Measurements from ENCODE around the gene GOLPH3. TPM values are rescaled to one million over a fixed set of nuclear protein-coding genes. Genes with fewer than 3 reads are reported as not detected.

The GOLPH3 gene
- total RNA-seq, 1 experiment from 2014 or later = 98.7 TPM

- Mint-ChIP-seq H3K27me3 (ENCODE audit: low read depth) (no peaks in the 10 kb centered on the region), H3K27ac (peak overlapping the region in 2 of 3 experiments; percentile 51 to 71; a peak in 2 of 7 replicates), H3K9me3 (peaks cover 1 to 3% of the 10 kb centered on the region in 2 experiments; a peak in 1 of 5 replicates), H3K4me1 (peaks cover 10 to 11% of the 10 kb centered on the region in 2 experiments), H3K36me3 (ENCODE audit: insufficient read depth in 1 of 3, low read depth in 3 of 3) (peaks cover 37 to 60% (median 47%) of the 10 kb centered on the region in 3 experiments), H3K4me3 (peak overlapping the region; percentile 27 to 29; a peak in 3 of 5 replicates)
- no peak overlapping the region for H3K23ac ChIP-seq (ENCODE audit: insufficient read length, low read depth, low read length)
- no peak overlapping the region for H2BK15ac ChIP-seq (ENCODE audit: low read depth, low read length)
- no peak overlapping the region for H2BK5ac ChIP-seq (ENCODE audit: insufficient read length, low read length)
- no peaks in the 10 kb centered on the region for H4K20me1 ChIP-seq (ENCODE audit: control insufficient read depth, insufficient read depth, insufficient read length)
- no peak overlapping the region for H4K5ac ChIP-seq (ENCODE audit: insufficient read length, low read depth, low read length)
- no peak overlapping the region for H3K56ac ChIP-seq (ENCODE audit: insufficient read length, low read depth, low read length)
- no peak for DNase-seq
- no peak for TF ChIP-seq CTCF (conservative IDR thresholded peaks at IDR 0.05)
- no CpG with 5 or more reads among the region's 5 CpGs for WGBS (ENCODE audit: extremely low coverage, insufficient read length, low lambda C conversion rate)
- no peaks in the 10 kb centered on the region for H3K4me1 ChIP-seq (ENCODE audit: insufficient read depth, low read length)
- H3K18ac ChIP-seq (ENCODE audit: insufficient read length, low read depth, low read length) = no peak overlapping the region
- H4K91ac ChIP-seq (ENCODE audit: insufficient read length, low read depth, low read length) = no peak overlapping the region
- no peak overlapping the region for H3K14ac ChIP-seq (ENCODE audit: insufficient read depth, low read length)
- H3T11ph ChIP-seq (ENCODE audit: low read length) = no peak overlapping the region
- H3K9ac ChIP-seq (ENCODE audit: extremely low read depth, insufficient read length, low read length) = no peak overlapping the region
- no peak overlapping the region for H4K8ac ChIP-seq (replicated peaks; ENCODE audit: insufficient read length, low read depth, low read length)
- H3K27ac ChIP-seq (ENCODE audit: insufficient read length, low read depth, low read length) = no peak overlapping the region
- H2AK5ac ChIP-seq (ENCODE audit: insufficient read length, low read length) = no peak overlapping the region
- H3K4ac ChIP-seq (ENCODE audit: low read depth, low read length) = no peak overlapping the region
- no peak overlapping the region for H2BK20ac ChIP-seq (ENCODE audit: low read depth, low read length, poor library complexity, severe bottlenecking)
- peaks cover 50% of the 10 kb centered on the region; the same call in 1 of the 2 replicates for H3K79me2 ChIP-seq (ENCODE audit: insufficient read depth, low read length)
- H3K27me3 ChIP-seq (ENCODE audit: insufficient read depth, low read length) = no peaks in the 10 kb centered on the region
- peaks cover 5% of the 10 kb centered on the region for H3K23me2 ChIP-seq (ENCODE audit: insufficient read length, low read depth, low read length, poor library complexity, severe bottlenecking)
- no peak overlapping the region for H2BK120ac ChIP-seq (ENCODE audit: low read depth, low read length, poor library complexity, severe bottlenecking)
- no peak overlapping the region for H2AFZ ChIP-seq (ENCODE audit: low read length)
- no peaks in the 10 kb centered on the region for H3K9me3 ChIP-seq (ENCODE audit: control insufficient read depth, low read depth, low read length)
- no peaks in the 10 kb centered on the region for H3K79me1 ChIP-seq (ENCODE audit: insufficient read depth, low read depth, low read length, poor library complexity, severe bottlenecking)
- H3K4me2 ChIP-seq (ENCODE audit: insufficient read depth, insufficient read length, low read length) = no peak overlapping the region
- no peak overlapping the region for H2BK12ac ChIP-seq (ENCODE audit: insufficient read length, low read depth, low read length)
Observed at GRCh38 chr5:32170303-32171151, 3.6 kb downstream of the GOLPH3 start.

Measured in H9 (cell line).